Measurements from ENCODE around the gene MAN1C1. TPM values are rescaled to one million over a fixed set of nuclear protein-coding genes. Genes with fewer than 3 reads are reported as not detected.

Gene MAN1C1
- total RNA-seq, 2 donors from 2014 or later, result 2.7 to 4.3 TPM

GRCh38 chr1:25769625-25770383 is 153.2 kb downstream of the MAN1C1 start:
- Histone ChIP-seq H3K27ac (no peak overlapping the region), H3K9ac (ENCODE audit: low read depth in 2 of 2, low read length in 2 of 2) (no peak overlapping the region), H3K9me3 (no peaks in the 10 kb centered on the region), H3K36me3 (no peaks in the 10 kb centered on the region), H3K4me1 (peaks cover 16% of the 10 kb centered on the region), H3K27me3 (no peaks in the 10 kb centered on the region), H3K4me3 (no peak overlapping the region)
- intact Hi-C loops (cut with DNase I), result no loop called here
- no peak for TF ChIP-seq CTCF (IDR thresholded peaks at IDR 0.05)
- DNase-seq, result no peak

GRCh38 chr1:25770541-25771220 is 154.1 kb downstream of the MAN1C1 start:
- peak overlapping the region in 1 of 2 donors; percentile 0 for H3K9ac ChIP-seq (ENCODE audit: low read depth in 2 of 2, low read length in 2 of 2)
- H3K27me3 ChIP-seq, result no peaks in the 10 kb centered on the region
- H3K36me3 ChIP-seq, result no peaks in the 10 kb centered on the region
- H3K4me1 ChIP-seq, result peaks cover 16% of the 10 kb centered on the region
- H3K4me3 ChIP-seq, result no peak overlapping the region
- TF ChIP-seq CTCF (IDR thresholded peaks at IDR 0.05), result no peak
- DNase-seq, result no peak
- intact Hi-C loops (cut with DNase I), result no loop called here
- no peaks in the 10 kb centered on the region for H3K9me3 ChIP-seq
- no peak overlapping the region for H3K27ac ChIP-seq

- TF ChIP-seq CTCF (IDR thresholded peaks at IDR 0.05), result no peak
- Histone ChIP-seq H3K4me3 (no peak overlapping the region), H3K27ac (no peak overlapping the region), H3K27me3 (no peaks in the 10 kb centered on the region), H3K9ac (ENCODE audit: low read depth in 2 of 2, low read length in 2 of 2) (peak overlapping the region in 1 of 2 donors; percentile 0), H3K4me1 (peaks cover 16% of the 10 kb centered on the region), H3K36me3 (no peaks in the 10 kb centered on the region), H3K9me3 (no peaks in the 10 kb centered on the region)
- intact Hi-C loops (cut with DNase I), result no loop called here
- peak; percentile 65 for DNase-seq
Observed at GRCh38 chr1:25771221-25772114, 154.9 kb downstream of the MAN1C1 start.

GRCh38 chr1:25772164-25772563 is 155.6 kb downstream of the MAN1C1 start:
- no peak overlapping the region for H3K27ac ChIP-seq
- no peaks in the 10 kb centered on the region for H3K9me3 ChIP-seq
- no peaks in the 10 kb centered on the region for H3K36me3 ChIP-seq
- DNase-seq, result no peak
- no peaks in the 10 kb centered on the region for H3K27me3 ChIP-seq
- H3K4me3 ChIP-seq, result no peak overlapping the region
- intact Hi-C loops (cut with DNase I), result no loop called here
- TF ChIP-seq CTCF (IDR thresholded peaks at IDR 0.05), result no peak
- H3K9ac ChIP-seq (ENCODE audit: low read depth in 2 of 2, low read length in 2 of 2), result no peak overlapping the region
- peaks cover 16% of the 10 kb centered on the region for H3K4me1 ChIP-seq

GRCh38 chr1:25772692-25773245 is 156.2 kb downstream of the MAN1C1 start:
- Histone ChIP-seq H3K27ac (no peak overlapping the region), H3K9ac (ENCODE audit: low read depth in 2 of 2, low read length in 2 of 2) (no peak overlapping the region), H3K4me1 (peaks cover 16% of the 10 kb centered on the region), H3K4me3 (no peak overlapping the region), H3K9me3 (no peaks in the 10 kb centered on the region), H3K27me3 (no peaks in the 10 kb centered on the region), H3K36me3 (no peaks in the 10 kb centered on the region)
- TF ChIP-seq CTCF (IDR thresholded peaks at IDR 0.05), result no peak
- DNase-seq, result no peak
- intact Hi-C loops (cut with DNase I), result no loop called here
